Endothelial cell (in vitro differentiated cells): ENCODE results near the gene SPOCK3. TPM values are rescaled to one million over a fixed set of nuclear protein-coding genes. Genes with fewer than 3 reads are reported as not detected.

Experiments
- DNase-seq: peaks from one replicate; pipeline ENCODE4 v3.0.0; 2021; ENCODE audit warnings: low spot score
- H3K27ac Mint-ChIP-seq: one replicate; pipeline ENCODE4 v1.8.0; 2021; ENCODE audit warnings: mixed read lengths, inconsistent platforms; ENCODE audit not compliant: unreplicated experiment
- H3K27me3 Mint-ChIP-seq: one replicate; pipeline ENCODE4 v1.8.0; 2021; ENCODE audit warnings: mild to moderate bottlenecking, moderate library complexity, mixed read lengths, inconsistent platforms; ENCODE audit not compliant: unreplicated experiment
- H3K36me3 Mint-ChIP-seq: one replicate; pipeline ENCODE4 v1.8.0; 2021; ENCODE audit warnings: mild to moderate bottlenecking, low read depth, mixed read lengths, inconsistent platforms; ENCODE audit not compliant: unreplicated experiment
- H3K4me1 Mint-ChIP-seq: one replicate; pipeline ENCODE4 v1.8.0; 2021; ENCODE audit warnings: mild to moderate bottlenecking, mixed read lengths, inconsistent platforms; ENCODE audit not compliant: unreplicated experiment
- H3K4me3 Mint-ChIP-seq: one replicate; pipeline ENCODE4 v1.8.0; 2021; ENCODE audit warnings: mild to moderate bottlenecking, mixed read lengths, inconsistent platforms; ENCODE audit not compliant: unreplicated experiment
- H3K9me3 Mint-ChIP-seq: one replicate; pipeline ENCODE4 v1.8.0; 2021; ENCODE audit warnings: mixed read lengths, inconsistent platforms; ENCODE audit not compliant: unreplicated experiment
- total RNA-seq: library from RNA; stranded (reverse); fragmentation: NEBNext Ultra II Directional; extraction: Animal tissue kit (Norgen Biotek cat#: 25700); gene quantifications from one replicate; pipeline ENCODE4 v1.2.1, GENCODE V29; 2021; ENCODE audit not compliant: unreplicated experiment
- TF ChIP-seq, protein P1 (sequence below): fragments of 200-600 bp; sonication (generic); IDR thresholded peaks from one replicate; pipeline ENCODE4 v1.5.0; 2021; ENCODE audit warnings: antibody characterized with exemption; ENCODE audit not compliant: unreplicated experiment

The SPOCK3 gene
- total RNA-seq, 1 donor from 2014 or later, result 1.9 TPM

GRCh38 chr4:166737430-166737829 lies 496.9 kb downstream of the SPOCK3 start:
- H3K27me3 Mint-ChIP-seq, result peaks cover 2% of the 10 kb centered on the region
- no peaks in the 10 kb centered on the region for H3K36me3 Mint-ChIP-seq
- no peaks in the 10 kb centered on the region for H3K9me3 Mint-ChIP-seq
- no peaks in the 10 kb centered on the region for H3K4me1 Mint-ChIP-seq
- TF ChIP-seq, protein P1, sequence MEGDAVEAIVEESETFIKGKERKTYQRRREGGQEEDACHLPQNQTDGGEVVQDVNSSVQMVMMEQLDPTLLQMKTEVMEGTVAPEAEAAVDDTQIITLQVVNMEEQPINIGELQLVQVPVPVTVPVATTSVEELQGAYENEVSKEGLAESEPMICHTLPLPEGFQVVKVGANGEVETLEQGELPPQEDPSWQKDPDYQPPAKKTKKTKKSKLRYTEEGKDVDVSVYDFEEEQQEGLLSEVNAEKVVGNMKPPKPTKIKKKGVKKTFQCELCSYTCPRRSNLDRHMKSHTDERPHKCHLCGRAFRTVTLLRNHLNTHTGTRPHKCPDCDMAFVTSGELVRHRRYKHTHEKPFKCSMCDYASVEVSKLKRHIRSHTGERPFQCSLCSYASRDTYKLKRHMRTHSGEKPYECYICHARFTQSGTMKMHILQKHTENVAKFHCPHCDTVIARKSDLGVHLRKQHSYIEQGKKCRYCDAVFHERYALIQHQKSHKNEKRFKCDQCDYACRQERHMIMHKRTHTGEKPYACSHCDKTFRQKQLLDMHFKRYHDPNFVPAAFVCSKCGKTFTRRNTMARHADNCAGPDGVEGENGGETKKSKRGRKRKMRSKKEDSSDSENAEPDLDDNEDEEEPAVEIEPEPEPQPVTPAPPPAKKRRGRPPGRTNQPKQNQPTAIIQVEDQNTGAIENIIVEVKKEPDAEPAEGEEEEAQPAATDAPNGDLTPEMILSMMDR, result no peak
- no peak overlapping the region for H3K27ac Mint-ChIP-seq
- no peak for DNase-seq
- H3K4me3 Mint-ChIP-seq, result no peak overlapping the region

- no peak for DNase-seq
- no peaks in the 10 kb centered on the region for H3K36me3 Mint-ChIP-seq
- no peaks in the 10 kb centered on the region for H3K9me3 Mint-ChIP-seq
- H3K27ac Mint-ChIP-seq, result no peak overlapping the region
- H3K4me3 Mint-ChIP-seq, result no peak overlapping the region
- H3K27me3 Mint-ChIP-seq, result peaks cover 2% of the 10 kb centered on the region
- H3K4me1 Mint-ChIP-seq, result no peaks in the 10 kb centered on the region
- TF ChIP-seq, protein P1, result no peak
Measured at GRCh38 chr4:166735553-166735952, 498.7 kb downstream of the SPOCK3 start.

- Mint-ChIP-seq H3K27ac (no peak overlapping the region), H3K4me1 (no peaks in the 10 kb centered on the region), H3K36me3 (no peaks in the 10 kb centered on the region), H3K9me3 (no peaks in the 10 kb centered on the region), H3K27me3 (no peaks in the 10 kb centered on the region), H3K4me3 (no peak overlapping the region)
- TF ChIP-seq, protein P1, result no peak
- DNase-seq, result no peak
Measured at GRCh38 chr4:166734797-166735196, 499.5 kb downstream of the SPOCK3 start.

- no peak overlapping the region for H3K27ac Mint-ChIP-seq
- no peaks in the 10 kb centered on the region for H3K36me3 Mint-ChIP-seq
- no peak overlapping the region for H3K4me3 Mint-ChIP-seq
- TF ChIP-seq, protein P1, result no peak
- no peak for DNase-seq
- no peaks in the 10 kb centered on the region for H3K9me3 Mint-ChIP-seq
- no peaks in the 10 kb centered on the region for H3K4me1 Mint-ChIP-seq
- H3K27me3 Mint-ChIP-seq, result no peaks in the 10 kb centered on the region
Measured at GRCh38 chr4:166733686-166734085, 500.6 kb downstream of the SPOCK3 start.

- no peak overlapping the region for H3K4me3 Mint-ChIP-seq
- H3K27me3 Mint-ChIP-seq, result no peaks in the 10 kb centered on the region
- no peak overlapping the region for H3K27ac Mint-ChIP-seq
- H3K4me1 Mint-ChIP-seq, result no peaks in the 10 kb centered on the region
- DNase-seq, result no peak
- no peaks in the 10 kb centered on the region for H3K9me3 Mint-ChIP-seq
- H3K36me3 Mint-ChIP-seq, result no peaks in the 10 kb centered on the region
- TF ChIP-seq, protein P1, result no peak
Measured at GRCh38 chr4:166726832-166727231, 507.5 kb downstream of the SPOCK3 start.
